ENCODE results near the gene ASCL5. TPM values are rescaled to one million over a fixed set of nuclear protein-coding genes. Genes with fewer than 3 reads are reported as not detected.

ASCL5 gene
- total RNA-seq, 1 experiment from 2014 or later: not detected

DNA sequence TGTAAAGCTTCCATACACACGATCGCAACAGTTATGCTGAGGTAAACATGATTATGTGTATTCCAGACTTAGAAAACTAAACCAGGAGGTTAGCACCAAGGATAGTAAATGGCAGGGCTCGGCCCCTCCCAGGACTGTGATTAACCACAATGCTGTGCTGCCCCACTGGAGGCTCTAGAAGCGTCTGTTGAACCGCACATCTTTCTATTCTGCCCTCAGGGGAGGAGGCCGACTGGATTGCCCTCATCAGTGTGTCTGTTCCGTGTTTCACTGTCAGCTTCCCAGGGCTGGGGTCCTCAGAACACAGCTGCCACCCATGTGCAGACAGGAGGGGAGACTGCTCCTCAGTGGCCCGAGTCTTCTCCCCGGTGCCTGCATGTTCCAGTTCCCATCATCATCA lies 12.8 kb upstream of the ASCL5 start:
- H3K9me3 Mint-ChIP-seq (ENCODE audit: unreplicated experiment): no peaks in the 10 kb centered on the region
- BruUV-seq (replicated peaks): no TSS peak
- intact Hi-C loops (cut with micrococcal nuclease): no loop called here
- H3K4me3 Mint-ChIP-seq (ENCODE audit: unreplicated experiment): no peak overlapping the region
- ChIA-PET POLR2A (interaction anchor here (0.5 to 1.8 kb wide), 2 partner anchors 14 to 21 kb away, joined by 3 to 6 read pairs; no protein-coding TSS in a partner anchor), CTCF (interaction anchor here (0.7 to 6.9 kb wide), 9 partner anchors 9 to 268 kb away, joined by 3 to 47 read pairs (median 7); no protein-coding TSS in a partner anchor)
- no peaks in the 10 kb centered on the region for H3K27me3 Mint-ChIP-seq (ENCODE audit: insufficient read depth, unreplicated experiment)
- H3K4me1 Mint-ChIP-seq (ENCODE audit: insufficient read depth, unreplicated experiment): peaks cover 11% of the 10 kb centered on the region
- H3K36me3 Mint-ChIP-seq (ENCODE audit: insufficient read depth, unreplicated experiment): peaks cover 33% of the 10 kb centered on the region
- DNase-seq (ENCODE audit: unreplicated experiment): no peak
- H3K27ac Mint-ChIP-seq (ENCODE audit: low read depth, unreplicated experiment): no peak overlapping the region
- TF ChIP-seq, protein P1, sequence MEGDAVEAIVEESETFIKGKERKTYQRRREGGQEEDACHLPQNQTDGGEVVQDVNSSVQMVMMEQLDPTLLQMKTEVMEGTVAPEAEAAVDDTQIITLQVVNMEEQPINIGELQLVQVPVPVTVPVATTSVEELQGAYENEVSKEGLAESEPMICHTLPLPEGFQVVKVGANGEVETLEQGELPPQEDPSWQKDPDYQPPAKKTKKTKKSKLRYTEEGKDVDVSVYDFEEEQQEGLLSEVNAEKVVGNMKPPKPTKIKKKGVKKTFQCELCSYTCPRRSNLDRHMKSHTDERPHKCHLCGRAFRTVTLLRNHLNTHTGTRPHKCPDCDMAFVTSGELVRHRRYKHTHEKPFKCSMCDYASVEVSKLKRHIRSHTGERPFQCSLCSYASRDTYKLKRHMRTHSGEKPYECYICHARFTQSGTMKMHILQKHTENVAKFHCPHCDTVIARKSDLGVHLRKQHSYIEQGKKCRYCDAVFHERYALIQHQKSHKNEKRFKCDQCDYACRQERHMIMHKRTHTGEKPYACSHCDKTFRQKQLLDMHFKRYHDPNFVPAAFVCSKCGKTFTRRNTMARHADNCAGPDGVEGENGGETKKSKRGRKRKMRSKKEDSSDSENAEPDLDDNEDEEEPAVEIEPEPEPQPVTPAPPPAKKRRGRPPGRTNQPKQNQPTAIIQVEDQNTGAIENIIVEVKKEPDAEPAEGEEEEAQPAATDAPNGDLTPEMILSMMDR (IDR thresholded peaks at IDR 0.05; ENCODE audit: unreplicated experiment): no peak

DNA sequence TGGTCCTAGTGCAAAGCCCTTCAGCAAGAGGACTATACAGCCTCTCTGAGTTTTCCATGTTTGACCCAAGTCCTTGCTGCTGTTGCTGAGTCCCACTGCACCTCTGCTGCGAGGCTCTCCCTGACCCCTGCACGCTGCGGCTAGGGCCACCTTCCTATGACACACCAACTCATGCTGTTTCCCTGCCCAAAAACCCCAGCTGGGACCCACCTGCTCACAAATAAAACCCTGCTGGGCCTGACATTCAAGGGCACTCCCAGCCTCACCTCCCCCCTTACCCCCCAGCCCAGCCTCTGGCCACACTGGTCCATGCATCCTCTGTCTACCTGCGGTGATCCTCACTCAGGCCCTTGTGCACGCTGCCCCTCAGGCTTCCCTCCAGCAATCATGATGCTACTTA lies 12.3 kb upstream of the ASCL5 start:
- no peak overlapping the region for H3K4me3 Mint-ChIP-seq (ENCODE audit: unreplicated experiment)
- intact Hi-C loops (cut with micrococcal nuclease): no loop called here
- no peak overlapping the region for H3K27ac Mint-ChIP-seq (ENCODE audit: low read depth, unreplicated experiment)
- no peak for DNase-seq (ENCODE audit: unreplicated experiment)
- no TSS peak for BruUV-seq (replicated peaks)
- H3K36me3 Mint-ChIP-seq (ENCODE audit: insufficient read depth, unreplicated experiment): peaks cover 34% of the 10 kb centered on the region
- ChIA-PET POLR2A (interaction anchor here (3.2 kb wide), 1 partner anchor 11 kb away, joined by 14 read pairs; no protein-coding TSS in a partner anchor), CTCF (interaction anchor here (0.6 to 6.9 kb wide), 5 partner anchors 9 to 54 kb away, joined by 3 to 47 read pairs (median 3); no protein-coding TSS in a partner anchor)
- TF ChIP-seq, protein P1 (IDR thresholded peaks at IDR 0.05; ENCODE audit: unreplicated experiment): no peak
- peaks cover 11% of the 10 kb centered on the region for H3K4me1 Mint-ChIP-seq (ENCODE audit: insufficient read depth, unreplicated experiment)
- H3K27me3 Mint-ChIP-seq (ENCODE audit: insufficient read depth, unreplicated experiment): no peaks in the 10 kb centered on the region
- no peaks in the 10 kb centered on the region for H3K9me3 Mint-ChIP-seq (ENCODE audit: unreplicated experiment)

DNA sequence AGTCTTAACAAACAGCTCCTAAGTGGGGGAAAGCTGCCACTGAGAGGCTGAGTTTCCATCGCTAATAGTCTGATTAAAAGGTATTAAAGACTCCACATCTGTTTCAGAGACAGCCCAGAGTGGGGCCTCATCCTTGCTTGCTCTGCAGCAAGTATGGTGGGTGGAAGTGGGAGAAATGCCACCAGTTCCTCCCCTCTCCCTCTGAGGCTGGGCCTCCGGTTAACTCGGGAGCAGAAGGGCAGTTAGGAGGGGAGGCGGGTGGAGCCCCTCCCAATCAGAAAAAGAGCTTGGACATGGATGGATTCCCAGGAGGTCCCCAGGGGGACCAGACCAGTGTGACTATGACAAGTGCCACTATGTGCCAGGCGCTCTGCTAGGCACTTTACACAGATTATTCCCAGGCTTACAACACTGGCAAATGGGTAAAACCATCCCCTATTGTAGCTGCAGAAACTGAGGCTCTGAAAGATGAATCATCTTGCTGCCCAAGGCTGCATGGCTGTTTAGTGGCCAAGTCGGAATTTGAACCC lies 11.4 kb upstream of the ASCL5 start:
- no TSS peak for BruUV-seq (replicated peaks)
- Mint-ChIP-seq H3K36me3 (ENCODE audit: insufficient read depth, unreplicated experiment) (peaks cover 35% of the 10 kb centered on the region), H3K4me3 (ENCODE audit: unreplicated experiment) (no peak overlapping the region), H3K27ac (ENCODE audit: low read depth, unreplicated experiment) (no peak overlapping the region), H3K9me3 (ENCODE audit: unreplicated experiment) (no peaks in the 10 kb centered on the region), H3K27me3 (ENCODE audit: insufficient read depth, unreplicated experiment) (no peaks in the 10 kb centered on the region), H3K4me1 (ENCODE audit: insufficient read depth, unreplicated experiment) (peaks cover 11% of the 10 kb centered on the region)
- CTCF ChIA-PET: interaction anchor here (0.8 to 6.9 kb wide), 9 partner anchors 10 to 235 kb away, joined by 3 to 47 read pairs (median 3); no protein-coding TSS in a partner anchor
- no peak for DNase-seq (ENCODE audit: unreplicated experiment)
- intact Hi-C loops (cut with micrococcal nuclease): no loop called here
- TF ChIP-seq, protein P1 (IDR thresholded peaks at IDR 0.05; ENCODE audit: unreplicated experiment): no peak
- POLR2A ChIA-PET: interaction anchor here (3.2 kb wide), 1 partner anchor 10 kb away, joined by 14 read pairs; no protein-coding TSS in a partner anchor

DNA sequence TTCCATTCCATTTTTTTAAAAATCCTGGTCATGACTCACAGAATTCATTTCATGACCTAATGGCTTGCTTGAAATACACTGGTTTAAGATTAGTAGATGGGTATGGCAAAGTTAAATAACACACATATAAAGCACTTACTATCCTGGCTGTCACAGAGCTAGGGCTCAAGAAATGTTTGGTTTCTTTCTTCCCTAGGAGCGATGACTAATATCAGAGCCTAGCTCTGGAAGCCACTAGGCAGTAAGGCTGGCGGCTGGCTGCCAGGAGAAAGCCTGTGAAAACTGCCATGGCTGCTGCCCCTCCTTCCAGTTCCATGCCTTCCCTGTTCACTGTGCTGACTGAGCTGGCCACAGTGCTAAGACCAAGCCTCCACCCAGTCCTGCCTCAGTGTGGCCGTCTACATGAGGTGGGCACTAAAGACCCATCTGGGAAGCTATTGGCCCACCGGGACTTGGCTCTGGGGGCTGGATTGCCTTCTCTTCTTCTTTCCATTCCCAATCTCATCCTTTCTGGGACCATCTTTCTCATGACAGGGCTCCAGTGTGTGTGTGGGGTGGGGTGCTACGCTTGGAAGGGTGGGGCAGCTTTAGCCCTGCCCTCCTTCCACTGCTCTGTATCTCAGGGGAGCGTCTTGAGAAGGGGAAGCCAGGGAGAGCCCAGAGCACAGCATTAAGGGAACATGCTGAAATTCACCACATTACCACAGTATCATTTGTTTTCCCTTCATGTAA lies 10.8 kb upstream of the ASCL5 start:
- CTCF ChIA-PET: interaction anchor here (0.5 to 6.9 kb wide), 16 partner anchors 11 to 581 kb away, joined by 3 to 47 read pairs (median 4); no protein-coding TSS in a partner anchor

More for the DNA sequence above, 10.8 kb upstream of the ASCL5 start:
- Mint-ChIP-seq H3K4me3 (ENCODE audit: unreplicated experiment) (no peak overlapping the region), H3K27me3 (ENCODE audit: insufficient read depth, unreplicated experiment) (no peaks in the 10 kb centered on the region), H3K36me3 (ENCODE audit: insufficient read depth, unreplicated experiment) (peaks cover 30% of the 10 kb centered on the region), H3K4me1 (ENCODE audit: insufficient read depth, unreplicated experiment) (peaks cover 11% of the 10 kb centered on the region), H3K9me3 (ENCODE audit: unreplicated experiment) (no peaks in the 10 kb centered on the region), H3K27ac (ENCODE audit: low read depth, unreplicated experiment) (no peak overlapping the region)
- POLR2A ChIA-PET: interaction anchor here (0.6 to 3.2 kb wide), 7 partner anchors 8 to 1469 kb away, joined by 3 to 14 read pairs (median 4); partner anchors contain the start of genes ASCL5 and TMEM9
- TF ChIP-seq, protein P1 (IDR thresholded peaks at IDR 0.05; ENCODE audit: unreplicated experiment): no peak
- BruUV-seq (replicated peaks): no TSS peak
- intact Hi-C loops (cut with micrococcal nuclease): no loop called here
- DNase-seq (ENCODE audit: unreplicated experiment): peak; percentile 78
